ENCODE data around the gene CES3.
"Not testable (repeated sequence)": the region's sequence is repeated elsewhere in the genome, so short reads cannot be mapped to it uniquely, and the experiment has no call there.

Gene CES3

GRCh38 chr16:66946974-66947301 is 14.1 kb upstream of the CES3 start:
- no peak for DNase-seq

GRCh38 chr16:66947302-66948065 is 13.6 kb upstream of the CES3 start:
- DNase-seq, result peak; percentile 24

GRCh38 chr16:66948134-66948836 is 12.8 kb upstream of the CES3 start:
- DNase-seq, result no peak

- no peak for DNase-seq
Measured at GRCh38 chr16:66948837-66949225, 12.2 kb upstream of the CES3 start.

GRCh38 chr16:66949472-66949871 is 11.6 kb upstream of the CES3 start:
- no peak for DNase-seq

- no peak for DNase-seq
Measured at GRCh38 chr16:66950437-66950836, 10.6 kb upstream of the CES3 start.

- no peak for DNase-seq
Measured at GRCh38 chr16:66950971-66951790, 9.9 kb upstream of the CES3 start.

- DNase-seq, result no peak
Measured at GRCh38 chr16:66952430-66953110, 8.5 kb upstream of the CES3 start.

- DNase-seq, result no peak
Measured at GRCh38 chr16:66953462-66954096, 7.5 kb upstream of the CES3 start.

- DNase-seq, result no peak
Measured at GRCh38 chr16:66954097-66954659, 6.9 kb upstream of the CES3 start.

GRCh38 chr16:66955363-66956153 is 5.5 kb upstream of the CES3 start:
- not testable (repeated sequence) for DNase-seq

GRCh38 chr16:66956154-66956457 is 5.0 kb upstream of the CES3 start:
- not testable (repeated sequence) for DNase-seq

- no peak for DNase-seq
Measured at GRCh38 chr16:66958857-66959703, 2.0 kb upstream of the CES3 start.

GRCh38 chr16:66959704-66960161 is 1.3 kb upstream of the CES3 start:
- no peak for DNase-seq

- no peak for DNase-seq
Measured at GRCh38 chr16:66960270-66960669, 796 bp upstream of the CES3 start.

- DNase-seq, result peak; percentile 56
Measured at GRCh38 chr16:66961914-66962313, 848 bp downstream of the CES3 start.

GRCh38 chr16:66964049-66964448 is 3.0 kb downstream of the CES3 start:
- DNase-seq, result no peak

GRCh38 chr16:66968847-66969246 is 7.8 kb downstream of the CES3 start:
- no peak for DNase-seq

GRCh38 chr16:66970775-66971720 is 10.0 kb downstream of the CES3 start:
- no peak for DNase-seq
